ENCODE measurements around the gene BICC1. TPM values are rescaled to one million over a fixed set of nuclear protein-coding genes. Genes with fewer than 3 reads are reported as not detected.

Gene BICC1
- 39.4 and 41.0 TPM in 2 replicates for total RNA-seq
- long read RNA-seq, partial matches to known transcripts: 3 of 9 reads
- long read RNA-seq, other reads (novel, unspliced or antisense): 6 of 9 reads

- Mint-ChIP-seq H3K9me3 (ENCODE audit: unreplicated experiment) (no peaks in the 10 kb centered on the region), H3K27me3 (ENCODE audit: unreplicated experiment) (no peaks in the 10 kb centered on the region), H3K4me3 (ENCODE audit: unreplicated experiment) (peak within 1 kb of the TSS; percentile 94), H3K4me1 (ENCODE audit: unreplicated experiment) (peaks cover 44% of the 10 kb centered on the region), H3K36me3 (ENCODE audit: unreplicated experiment) (peaks cover 3% of the 10 kb centered on the region), H3K27ac (ENCODE audit: unreplicated experiment) (peak within 1 kb of the TSS; percentile 90)
- peak; percentile 88 for DNase-seq (ENCODE audit: extremely low spot score, unreplicated experiment)
- no peak for TF ChIP-seq CTCF (IDR thresholded peaks at IDR 0.05)
Observed at GRCh38 chr10:58512491-58513187, at the start of gene BICC1. BICC1 (plus strand) TSS chr10:58512872; CDS start chr10:58513144, 272 bp downstream.

DNA sequence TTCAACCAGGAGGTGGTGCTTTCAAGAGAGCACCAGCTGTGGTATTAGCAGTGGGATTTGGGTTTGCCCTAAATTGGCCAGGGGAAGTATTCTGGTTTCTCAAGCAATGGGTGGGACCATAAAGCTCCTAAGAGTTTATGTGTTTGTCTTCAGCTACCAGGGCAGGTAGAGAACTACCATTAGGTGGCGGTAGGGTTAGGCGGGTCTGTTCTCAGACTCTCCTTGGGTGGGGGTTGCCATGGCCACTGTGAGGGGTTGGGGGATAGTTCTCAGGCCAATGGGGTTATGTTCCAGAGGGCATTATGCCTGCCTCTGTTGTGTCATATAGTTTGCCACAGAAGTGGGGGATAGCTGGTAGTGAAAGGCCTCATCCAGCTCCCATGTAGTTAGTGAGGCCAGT, 47.7 kb upstream of the BICC1 start:
- peaks cover 5% of the 10 kb centered on the region for H3K9me3 Mint-ChIP-seq (ENCODE audit: unreplicated experiment)
- no peaks in the 10 kb centered on the region for H3K27me3 Mint-ChIP-seq (ENCODE audit: unreplicated experiment)
- peaks cover 5% of the 10 kb centered on the region for H3K36me3 Mint-ChIP-seq (ENCODE audit: unreplicated experiment)
- H3K27ac Mint-ChIP-seq (ENCODE audit: unreplicated experiment): no peak overlapping the region
- no peak for DNase-seq (ENCODE audit: extremely low spot score, unreplicated experiment)
- H3K4me1 Mint-ChIP-seq (ENCODE audit: unreplicated experiment): peaks cover 29% of the 10 kb centered on the region
- no peak overlapping the region for H3K4me3 Mint-ChIP-seq (ENCODE audit: unreplicated experiment)
- TF ChIP-seq CTCF (IDR thresholded peaks at IDR 0.05): no peak

- TF ChIP-seq CTCF (IDR thresholded peaks at IDR 0.05): no peak
- Mint-ChIP-seq H3K36me3 (ENCODE audit: unreplicated experiment) (peaks cover 3% of the 10 kb centered on the region), H3K27me3 (ENCODE audit: unreplicated experiment) (no peaks in the 10 kb centered on the region), H3K9me3 (ENCODE audit: unreplicated experiment) (peaks cover 5% of the 10 kb centered on the region), H3K4me3 (ENCODE audit: unreplicated experiment) (no peak overlapping the region), H3K4me1 (ENCODE audit: unreplicated experiment) (peaks cover 34% of the 10 kb centered on the region), H3K27ac (ENCODE audit: unreplicated experiment) (no peak overlapping the region)
- DNase-seq (ENCODE audit: extremely low spot score, unreplicated experiment): no peak
Observed at GRCh38 chr10:58465629-58466028, 47.0 kb upstream of the BICC1 start.

DNA sequence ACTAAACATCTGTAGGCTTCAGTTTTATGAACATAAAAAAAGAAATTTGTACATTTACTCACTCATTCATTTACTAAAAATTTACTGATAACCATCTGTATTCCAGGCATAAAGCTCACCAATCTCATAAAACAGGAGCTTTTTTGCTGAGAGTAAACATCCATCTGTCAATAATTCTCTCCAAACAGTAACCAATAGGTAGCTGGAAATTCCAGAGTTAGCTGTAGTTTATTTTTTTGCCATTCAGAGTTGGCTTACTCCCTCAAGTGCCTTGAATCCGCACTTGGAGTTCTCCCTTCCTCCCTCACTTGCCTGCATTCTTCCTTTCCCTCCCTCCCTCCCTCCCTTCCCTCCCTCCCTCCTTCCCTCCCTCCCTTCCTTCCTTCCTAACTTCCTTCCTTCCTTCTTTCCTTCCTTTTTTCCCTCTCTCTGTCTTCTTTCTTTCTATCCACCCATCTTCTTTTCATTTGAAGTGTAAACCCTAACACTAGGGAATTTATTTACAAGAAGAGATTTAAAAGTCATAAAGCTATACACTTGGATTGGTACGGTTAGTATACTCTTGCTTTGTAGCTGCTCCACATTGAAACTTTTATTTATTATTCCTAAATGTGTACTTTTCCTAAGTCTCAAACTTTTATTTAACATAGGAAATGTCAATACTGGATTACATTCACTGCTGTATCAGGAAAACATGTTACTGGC, 44.6 kb upstream of the BICC1 start:
- Mint-ChIP-seq H3K4me3 (ENCODE audit: unreplicated experiment) (no peak overlapping the region), H3K27me3 (ENCODE audit: unreplicated experiment) (no peaks in the 10 kb centered on the region), H3K27ac (ENCODE audit: unreplicated experiment) (peak overlapping the region; percentile 70), H3K9me3 (ENCODE audit: unreplicated experiment) (no peaks in the 10 kb centered on the region), H3K36me3 (ENCODE audit: unreplicated experiment) (no peaks in the 10 kb centered on the region), H3K4me1 (ENCODE audit: unreplicated experiment) (peaks cover 46% of the 10 kb centered on the region)
- no peak for TF ChIP-seq CTCF (IDR thresholded peaks at IDR 0.05)
- DNase-seq (ENCODE audit: extremely low spot score, unreplicated experiment): no peak

DNA sequence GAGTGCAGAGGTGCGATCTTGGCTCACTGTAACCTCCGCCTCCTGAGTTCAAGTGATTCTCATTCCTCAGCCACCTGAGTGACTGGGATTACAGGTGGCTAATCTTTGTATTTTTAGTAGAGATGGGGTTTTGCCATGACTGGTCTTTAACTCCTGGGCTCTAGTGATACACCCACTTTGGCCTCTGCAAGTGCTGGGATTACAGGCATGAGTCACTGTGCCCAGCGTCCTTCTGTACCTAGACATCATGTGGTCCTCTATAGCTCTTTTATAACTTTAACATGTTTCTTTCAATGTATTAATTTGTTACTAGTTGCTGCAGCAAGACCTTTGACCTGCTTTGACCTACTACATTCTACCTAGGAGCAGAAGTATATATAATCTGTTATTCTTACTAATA, 38.7 kb upstream of the BICC1 start:
- Mint-ChIP-seq H3K36me3 (ENCODE audit: unreplicated experiment) (no peaks in the 10 kb centered on the region), H3K27ac (ENCODE audit: unreplicated experiment) (peak overlapping the region; percentile 64), H3K27me3 (ENCODE audit: unreplicated experiment) (no peaks in the 10 kb centered on the region), H3K4me1 (ENCODE audit: unreplicated experiment) (peaks cover 67% of the 10 kb centered on the region), H3K9me3 (ENCODE audit: unreplicated experiment) (no peaks in the 10 kb centered on the region), H3K4me3 (ENCODE audit: unreplicated experiment) (no peak overlapping the region)
- no peak for TF ChIP-seq CTCF (IDR thresholded peaks at IDR 0.05)
- no peak for DNase-seq (ENCODE audit: extremely low spot score, unreplicated experiment)

All from osteocyte (in vitro differentiated cells).